HepG2 (cell line): ENCODE measurements around the gene PFAS. TPM values are rescaled to one million over a fixed set of nuclear protein-coding genes. Genes with fewer than 3 reads are reported as not detected.

Experiments
- AFF4 ChIP-seq: sonication (generic); formaldehyde crosslinking; IDR thresholded peaks from 2 replicates; pipeline ENCODE4 v1.4.0; 2020; ENCODE audit warnings: missing genetic modification reagents
- PAWR ChIP-seq: sonication (generic); formaldehyde crosslinking; IDR thresholded peaks from 2 replicates; pipeline ENCODE4 v1.4.0; 2020; ENCODE audit warnings: missing genetic modification reagents, mild to moderate bottlenecking, borderline replicate concordance
- ZBTB44 ChIP-seq: sonication (generic); formaldehyde crosslinking; IDR thresholded peaks from 2 replicates; pipeline ENCODE4 v1.4.0; 2020; ENCODE audit warnings: missing genetic modification reagents
- ZFY ChIP-seq: sonication (generic); formaldehyde crosslinking; IDR thresholded peaks from 2 replicates; pipeline ENCODE4 v1.4.0; 2020; ENCODE audit warnings: missing genetic modification reagents
- ZNF275 ChIP-seq: sonication (generic); formaldehyde crosslinking; IDR thresholded peaks from 2 replicates; pipeline ENCODE4 v1.8.0; 2022; ENCODE audit warnings: missing genetic modification reagents, mild to moderate bottlenecking, inconsistent platforms, borderline replicate concordance
- ZNF563 ChIP-seq: sonication (generic); formaldehyde crosslinking; IDR thresholded peaks from 2 replicates; pipeline ENCODE4 v1.8.0; 2022; ENCODE audit warnings: mild to moderate bottlenecking, moderate library complexity, missing genetic modification reagents
- ZNF703 ChIP-seq: sonication (generic); formaldehyde crosslinking; IDR thresholded peaks from 2 replicates; pipeline ENCODE4 v1.5.1; 2020; ENCODE audit warnings: missing genetic modification reagents, mild to moderate bottlenecking, moderate library complexity, borderline replicate concordance
- ZNF770 ChIP-seq: sonication (generic); formaldehyde crosslinking; IDR thresholded peaks from 2 replicates; pipeline ENCODE4 v1.5.0; 2020; ENCODE audit warnings: mild to moderate bottlenecking, missing genetic modification reagents
- ZNF83 ChIP-seq: sonication (generic); formaldehyde crosslinking; IDR thresholded peaks from 2 replicates; pipeline ENCODE4 v1.4.0; 2020; ENCODE audit warnings: missing genetic modification reagents, mild to moderate bottlenecking, borderline replicate concordance
- polyA plus RNA-seq, 8 experiments: library from polyadenylated mRNA; depleted of rRNA in 3 of 8; stranded (reverse) in 7 of 8; unstranded in 1 of 8; fragments of >200 nt; fragmentation: Illumina TruSeq in 4 of 8; extraction: Trizol in 4 of 8; gene quantifications; 2 replicates each; pipeline versions ENCODE4 v1.2.1 to v1.2.3, GENCODE V29; 2011 to 2016; ENCODE audit warnings: low read depth in 4 of 8, missing spikeins in 1 of 8, mixed read lengths in 1 of 8; ENCODE audit not compliant: insufficient read depth in 1 of 8
- total RNA-seq, 5 experiments: library from RNA; depleted of rRNA; stranded (reverse); fragments of >200 nt; fragmentation: Illumina TruSeq; extraction: Trizol; gene quantifications; 2 replicates each; pipeline ENCODE4 v1.2.3, GENCODE V29; 2016; ENCODE audit warnings: low read depth in 1 of 5
- TF ChIP-seq, protein P1 (sequence below): sonication (generic); formaldehyde crosslinking; IDR thresholded peaks from 2 replicates; pipeline ENCODE4 v1.8.0; 2023; ENCODE audit warnings: mild to moderate bottlenecking, missing genetic modification reagents

The PFAS gene
- total and polyA plus RNA-seq, 2 of the 13 experiments (the other 11 are each of a cell fraction or from before 2014, with no cell fraction given): 49.4 to 58.2 TPM

DNA sequence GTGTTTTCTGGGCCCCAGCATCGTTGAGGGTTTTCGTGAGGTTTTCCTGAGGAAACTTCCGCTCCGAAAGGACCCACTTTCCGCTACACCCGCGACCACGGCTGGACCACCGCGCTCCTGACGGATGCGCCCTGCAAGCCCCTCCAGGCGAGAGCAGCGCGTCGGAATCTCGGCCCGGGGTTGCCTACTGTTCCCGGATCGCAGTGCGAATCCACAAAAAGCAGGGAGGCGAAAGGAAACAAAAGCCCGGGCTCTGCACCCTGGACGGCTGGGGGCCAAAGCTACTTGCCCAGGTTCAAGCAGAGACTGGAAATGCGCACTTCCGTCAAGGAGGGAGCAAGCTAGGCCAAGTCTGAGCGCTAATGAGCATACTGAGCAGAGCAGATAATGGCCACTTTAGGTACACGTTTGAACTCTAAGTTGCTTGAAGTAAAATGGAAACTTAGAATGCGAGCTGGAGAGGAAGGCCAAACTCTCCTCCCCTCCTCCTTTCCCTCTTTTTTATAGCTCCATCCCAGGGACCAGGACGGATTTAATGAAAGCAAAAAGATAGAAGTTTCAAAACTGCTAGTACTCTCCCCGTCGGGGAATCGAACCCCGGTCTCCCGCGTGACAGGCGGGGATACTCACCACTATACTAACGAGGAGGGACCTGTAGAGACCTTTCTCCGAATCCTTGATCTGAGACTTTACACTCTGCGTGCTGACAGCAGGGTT lies 27.3 kb upstream of the PFAS start (continued):
- TF ChIP-seq ZNF770 (CRISPR knock-in tag) (no peak), ZNF703 (CRISPR knock-in tag) (no peak), AFF4 (CRISPR knock-in tag) (no peak), PAWR (CRISPR knock-in tag) (0 out of 2 replicates have a peak, but pooled peaks have one; percentile 16), ZFY (no peak; the same call in 1 of the 2 replicates), ZBTB44 (CRISPR knock-in tag) (0 out of 2 replicates have a peak, but pooled peaks have one; percentile 58), ZNF83 (CRISPR knock-in tag) (no peak), ZNF563 (CRISPR knock-in tag) (0 out of 2 replicates have a peak, but pooled peaks have one; percentile 13), ZNF275 (CRISPR knock-in tag) (peak; percentile 27)
- TF ChIP-seq, protein P1, sequence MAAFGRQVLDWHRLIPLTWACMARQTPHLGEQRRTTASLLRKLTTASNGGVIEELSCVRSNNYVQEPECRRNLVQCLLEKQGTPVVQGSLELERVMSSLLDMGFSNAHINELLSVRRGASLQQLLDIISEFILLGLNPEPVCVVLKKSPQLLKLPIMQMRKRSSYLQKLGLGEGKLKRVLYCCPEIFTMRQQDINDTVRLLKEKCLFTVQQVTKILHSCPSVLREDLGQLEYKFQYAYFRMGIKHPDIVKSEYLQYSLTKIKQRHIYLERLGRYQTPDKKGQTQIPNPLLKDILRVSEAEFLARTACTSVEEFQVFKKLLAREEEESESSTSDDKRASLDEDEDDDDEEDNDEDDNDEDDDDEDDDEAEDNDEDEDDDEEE (CRISPR knock-in tag): no peak
